AG09319 (cell line): ENCODE measurements around the gene AMN1.
"Not testable (repeated sequence)": the region's sequence is repeated elsewhere in the genome, so short reads cannot be mapped to it uniquely, and the experiment has no call there.

ENCODE experiments used
- DNase-seq: peaks from one replicate; pipeline ENCODE4 v3.0.0-alpha.2; 2010; ENCODE audit warnings: low read depth; ENCODE audit errors: extremely low read depth
- CTCF ChIP-seq: IDR thresholded peaks from 2 replicates; pipeline ENCODE4 v1.5.1; 2011; ENCODE audit warnings: low read depth, mild to moderate bottlenecking, inconsistent platforms, low read length, moderate library complexity

Gene AMN1

GRCh38 chr12:31732926-31733548 lies 4.2 kb upstream of the AMN1 start:
- no peak for DNase-seq

GRCh38 chr12:31731203-31731602 lies 2.4 kb upstream of the AMN1 start:
- not testable (repeated sequence) for DNase-seq

More at GRCh38 chr12:31732926-31733548, 4.2 kb upstream of the AMN1 start:
- no peak for TF ChIP-seq CTCF

GRCh38 chr12:31729705-31730104 lies 884 bp upstream of the AMN1 start:
- DNase-seq: no peak
- no peak for TF ChIP-seq CTCF

GRCh38 chr12:31728289-31728916 lies 418 bp downstream of the AMN1 start:
- DNase-seq: no peak
- no peak for TF ChIP-seq CTCF

GRCh38 chr12:31727192-31727591 lies 1.6 kb downstream of the AMN1 start:
- no peak for DNase-seq
- TF ChIP-seq CTCF: no peak

- no peak for TF ChIP-seq CTCF
Measured at GRCh38 chr12:31726575-31726974, 2.2 kb downstream of the AMN1 start.

GRCh38 chr12:31724557-31724956 lies 4.3 kb downstream of the AMN1 start:
- no peak for DNase-seq
- no peak for TF ChIP-seq CTCF

More at GRCh38 chr12:31726575-31726974, 2.2 kb downstream of the AMN1 start:
- no peak for DNase-seq

- no peak for TF ChIP-seq CTCF
- no peak for DNase-seq
Measured at GRCh38 chr12:31722580-31722979, 6.2 kb downstream of the AMN1 start.

- not testable (repeated sequence) for DNase-seq
Measured at GRCh38 chr12:31718542-31719198, 10.2 kb downstream of the AMN1 start.

GRCh38 chr12:31716998-31717397 lies 11.8 kb downstream of the AMN1 start:
- not testable (repeated sequence) for DNase-seq
